Measurements from ENCODE around the gene OXSM. TPM values are rescaled to one million over a fixed set of nuclear protein-coding genes. Genes with fewer than 3 reads are reported as not detected.

OXSM gene
- total and polyA plus RNA-seq, 12 donors = 12.7 to 26.1 (median 16.1) TPM

DNA sequence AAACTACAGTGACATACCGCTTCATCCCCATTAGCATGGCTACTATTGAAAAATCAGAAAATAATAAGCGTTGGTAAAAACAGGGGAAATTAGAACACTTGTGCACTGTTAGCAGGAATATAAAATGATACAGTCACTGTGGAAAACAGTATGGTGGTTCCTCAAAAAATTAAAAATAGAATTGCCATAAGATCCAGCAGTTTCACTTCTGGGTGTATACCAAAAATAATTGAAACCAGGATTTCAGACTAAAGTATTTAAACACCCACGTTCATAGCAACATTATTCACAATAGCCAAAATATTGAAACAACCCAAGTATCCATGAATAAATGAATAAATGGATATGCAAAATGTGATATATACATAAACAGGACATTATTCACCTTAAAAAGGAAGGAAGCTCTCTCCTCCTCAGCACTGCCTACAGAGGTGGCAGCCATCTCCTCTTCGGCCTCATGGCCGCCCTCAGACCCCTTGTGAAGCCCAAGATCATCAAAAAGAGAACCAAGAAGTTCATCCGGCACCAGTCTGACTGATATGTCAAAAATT is 40.8 kb upstream of the OXSM start:
- Histone ChIP-seq H3K4me1 (peaks cover 0 to 4% (median 0%) of the 10 kb centered on the region in 9 donors), H3K9me3 (no peaks in the 10 kb centered on the region), H3K36me3 (peaks cover 0 to 95% (median 19%) of the 10 kb centered on the region in 9 donors), H3K4me3 (no peak overlapping the region), H3K27ac (no peak overlapping the region), H3K27me3 (no peaks in the 10 kb centered on the region)
- WGBS, 2 donors = 80 to 89% methylated on average over 6 of the region's 6 CpGs
- ATAC-seq (no peak), DNase-seq (no peak)
- intact Hi-C loops (cut with DNase I) = no loop called here
- TF ChIP-seq, protein P1, sequence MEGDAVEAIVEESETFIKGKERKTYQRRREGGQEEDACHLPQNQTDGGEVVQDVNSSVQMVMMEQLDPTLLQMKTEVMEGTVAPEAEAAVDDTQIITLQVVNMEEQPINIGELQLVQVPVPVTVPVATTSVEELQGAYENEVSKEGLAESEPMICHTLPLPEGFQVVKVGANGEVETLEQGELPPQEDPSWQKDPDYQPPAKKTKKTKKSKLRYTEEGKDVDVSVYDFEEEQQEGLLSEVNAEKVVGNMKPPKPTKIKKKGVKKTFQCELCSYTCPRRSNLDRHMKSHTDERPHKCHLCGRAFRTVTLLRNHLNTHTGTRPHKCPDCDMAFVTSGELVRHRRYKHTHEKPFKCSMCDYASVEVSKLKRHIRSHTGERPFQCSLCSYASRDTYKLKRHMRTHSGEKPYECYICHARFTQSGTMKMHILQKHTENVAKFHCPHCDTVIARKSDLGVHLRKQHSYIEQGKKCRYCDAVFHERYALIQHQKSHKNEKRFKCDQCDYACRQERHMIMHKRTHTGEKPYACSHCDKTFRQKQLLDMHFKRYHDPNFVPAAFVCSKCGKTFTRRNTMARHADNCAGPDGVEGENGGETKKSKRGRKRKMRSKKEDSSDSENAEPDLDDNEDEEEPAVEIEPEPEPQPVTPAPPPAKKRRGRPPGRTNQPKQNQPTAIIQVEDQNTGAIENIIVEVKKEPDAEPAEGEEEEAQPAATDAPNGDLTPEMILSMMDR (IDR thresholded peaks at IDR 0.05) = no peak

DNA sequence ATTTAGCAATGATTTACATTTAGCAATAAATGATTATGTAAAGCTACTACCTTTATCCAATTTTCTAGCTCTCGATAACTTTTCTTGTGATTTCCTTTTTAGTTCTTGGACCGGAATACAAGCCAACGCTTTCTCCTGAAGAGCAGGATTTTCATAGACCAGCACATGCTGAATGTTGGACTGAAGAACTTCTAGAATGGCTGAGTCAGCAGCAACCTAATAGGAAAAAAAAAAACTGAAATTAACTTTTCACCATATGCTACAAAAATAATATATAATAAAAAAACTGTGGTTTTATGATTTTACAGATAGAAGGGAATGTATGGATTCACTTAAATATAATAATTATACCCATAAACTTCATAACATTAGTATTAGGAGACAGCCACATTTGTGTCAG is 38.8 kb upstream of the OXSM start:
- no peak for DNase-seq
- intact Hi-C loops (cut with DNase I) = no loop called here
- Histone ChIP-seq H3K4me1 (peaks cover 0 to 4% (median 0%) of the 10 kb centered on the region in 9 donors), H3K27ac (no peak overlapping the region), H3K9me3 (no peaks in the 10 kb centered on the region), H3K4me3 (no peak overlapping the region), H3K27me3 (no peaks in the 10 kb centered on the region), H3K36me3 (peaks cover 0 to 89% (median 19%) of the 10 kb centered on the region in 9 donors)
- TF ChIP-seq, protein P1 (IDR thresholded peaks at IDR 0.05) = no peak
- no peak for ATAC-seq
- 96% methylated on average over 3 of the region's 3 CpGs for WGBS, 2 donors

DNA sequence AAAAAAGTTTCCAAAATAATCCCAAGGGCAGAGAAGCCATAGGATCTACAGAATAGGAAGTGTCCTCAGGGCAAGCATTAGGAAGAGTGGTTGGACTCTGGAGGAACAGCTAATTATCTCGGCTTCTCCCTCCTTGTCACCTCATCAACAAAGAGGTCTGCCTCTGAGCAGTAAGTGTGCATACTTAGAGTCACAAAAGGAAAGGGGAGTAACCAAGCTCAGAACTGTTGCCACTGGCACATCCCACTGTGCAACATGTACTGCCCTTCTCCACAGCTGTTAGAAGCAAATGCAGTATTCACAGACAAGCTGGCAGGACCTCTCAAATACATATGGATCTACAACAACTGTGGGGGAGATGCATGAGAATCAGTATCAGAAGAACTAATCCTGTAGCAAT is 38.2 kb upstream of the OXSM start:
- intact Hi-C loops (cut with DNase I) = no loop called here
- ATAC-seq = no peak
- H3K36me3 ChIP-seq = peaks cover 0 to 89% (median 19%) of the 10 kb centered on the region in 9 donors
- no peak for DNase-seq
- no peaks in the 10 kb centered on the region for H3K27me3 ChIP-seq
- TF ChIP-seq, protein P1 (IDR thresholded peaks at IDR 0.05) = no peak
- no peaks in the 10 kb centered on the region for H3K9me3 ChIP-seq
- no peak overlapping the region for H3K27ac ChIP-seq
- no peaks in the 10 kb centered on the region for H3K4me1 ChIP-seq
- no peak overlapping the region for H3K4me3 ChIP-seq
- 80 to 90% methylated on average over 1 of the region's 1 CpG for WGBS, 2 donors

DNA sequence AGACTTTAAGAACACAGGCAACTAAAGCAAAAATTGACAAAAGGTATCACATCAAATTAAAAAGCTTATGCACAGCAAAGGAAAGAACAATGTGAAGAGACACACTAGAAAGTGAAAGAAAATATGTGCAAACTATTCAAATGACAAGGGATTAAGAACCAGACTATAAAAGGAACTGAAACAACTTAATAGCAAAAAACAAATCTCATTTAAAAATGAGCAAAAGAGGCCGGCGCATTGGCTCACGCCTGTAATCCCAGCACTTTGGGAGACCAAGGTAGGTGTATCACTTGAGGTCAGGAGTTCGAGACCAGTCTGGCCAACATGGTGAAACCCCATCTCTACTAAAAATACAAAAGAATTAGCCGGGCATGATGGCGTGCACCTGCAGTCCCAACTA is 21.0 kb upstream of the OXSM start:
- ATAC-seq (no peak), DNase-seq (no peak)
- no peaks in the 10 kb centered on the region for H3K27me3 ChIP-seq
- H3K4me3 ChIP-seq = no peak overlapping the region
- H3K36me3 ChIP-seq = peaks cover 0 to 49% (median 3%) of the 10 kb centered on the region in 9 donors
- H3K4me1 ChIP-seq = peaks cover 0 to 4% (median 0%) of the 10 kb centered on the region in 9 donors
- TF ChIP-seq, protein P1 (IDR thresholded peaks at IDR 0.05) = no peak
- intact Hi-C loops (cut with DNase I) = no loop called here
- H3K9me3 ChIP-seq = peaks cover 0 to 31% (median 6%) of the 10 kb centered on the region in 11 donors
- WGBS, 2 donors = 98% methylated on average over 6 of the region's 6 CpGs
- no peak overlapping the region for H3K27ac ChIP-seq
